Measurements from ENCODE around the gene ERBIN.
"Not testable (repeated sequence)": the region's sequence is repeated elsewhere in the genome, so short reads cannot be mapped to it uniquely, and the experiment has no call there.

Gene ERBIN, protein sequence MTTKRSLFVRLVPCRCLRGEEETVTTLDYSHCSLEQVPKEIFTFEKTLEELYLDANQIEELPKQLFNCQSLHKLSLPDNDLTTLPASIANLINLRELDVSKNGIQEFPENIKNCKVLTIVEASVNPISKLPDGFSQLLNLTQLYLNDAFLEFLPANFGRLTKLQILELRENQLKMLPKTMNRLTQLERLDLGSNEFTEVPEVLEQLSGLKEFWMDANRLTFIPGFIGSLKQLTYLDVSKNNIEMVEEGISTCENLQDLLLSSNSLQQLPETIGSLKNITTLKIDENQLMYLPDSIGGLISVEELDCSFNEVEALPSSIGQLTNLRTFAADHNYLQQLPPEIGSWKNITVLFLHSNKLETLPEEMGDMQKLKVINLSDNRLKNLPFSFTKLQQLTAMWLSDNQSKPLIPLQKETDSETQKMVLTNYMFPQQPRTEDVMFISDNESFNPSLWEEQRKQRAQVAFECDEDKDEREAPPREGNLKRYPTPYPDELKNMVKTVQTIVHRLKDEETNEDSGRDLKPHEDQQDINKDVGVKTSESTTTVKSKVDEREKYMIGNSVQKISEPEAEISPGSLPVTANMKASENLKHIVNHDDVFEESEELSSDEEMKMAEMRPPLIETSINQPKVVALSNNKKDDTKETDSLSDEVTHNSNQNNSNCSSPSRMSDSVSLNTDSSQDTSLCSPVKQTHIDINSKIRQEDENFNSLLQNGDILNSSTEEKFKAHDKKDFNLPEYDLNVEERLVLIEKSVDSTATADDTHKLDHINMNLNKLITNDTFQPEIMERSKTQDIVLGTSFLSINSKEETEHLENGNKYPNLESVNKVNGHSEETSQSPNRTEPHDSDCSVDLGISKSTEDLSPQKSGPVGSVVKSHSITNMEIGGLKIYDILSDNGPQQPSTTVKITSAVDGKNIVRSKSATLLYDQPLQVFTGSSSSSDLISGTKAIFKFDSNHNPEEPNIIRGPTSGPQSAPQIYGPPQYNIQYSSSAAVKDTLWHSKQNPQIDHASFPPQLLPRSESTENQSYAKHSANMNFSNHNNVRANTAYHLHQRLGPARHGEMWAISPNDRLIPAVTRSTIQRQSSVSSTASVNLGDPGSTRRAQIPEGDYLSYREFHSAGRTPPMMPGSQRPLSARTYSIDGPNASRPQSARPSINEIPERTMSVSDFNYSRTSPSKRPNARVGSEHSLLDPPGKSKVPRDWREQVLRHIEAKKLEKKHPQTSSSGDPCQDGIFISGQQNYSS (N-terminal part only)

DNA sequence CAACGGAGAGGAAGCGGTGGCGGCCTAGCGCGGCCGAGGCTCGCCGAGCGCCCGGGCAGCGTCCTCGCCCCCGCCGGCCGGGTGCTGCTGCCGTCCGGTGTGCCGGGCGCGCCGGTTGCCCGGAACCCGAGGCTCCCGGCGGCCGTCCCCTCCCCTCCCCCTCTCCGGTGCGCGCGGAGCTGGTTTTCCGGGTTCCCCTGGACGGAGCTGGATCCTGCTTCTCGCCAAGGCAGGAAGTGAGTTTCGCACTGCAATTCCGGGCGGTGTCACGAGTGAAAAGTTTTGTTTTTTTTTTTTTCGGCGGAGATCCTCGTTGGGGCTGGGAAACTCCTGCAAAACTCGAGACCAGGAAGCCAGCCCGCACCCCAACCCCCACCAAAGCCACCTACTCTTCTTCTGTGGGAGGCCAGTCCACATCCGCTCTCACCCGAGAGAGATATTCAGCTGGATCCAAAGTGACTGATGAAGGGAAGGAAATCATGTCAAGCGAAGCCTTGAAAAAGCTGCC lies at the start of gene ERBIN:
Gene ERBIN (plus strand): TSS at position 300 of the 508 bp plus-strand sequence. CDS start 66,144 bp downstream, outside the sequence.
- peak; percentile 66 for DNase-seq

DNA sequence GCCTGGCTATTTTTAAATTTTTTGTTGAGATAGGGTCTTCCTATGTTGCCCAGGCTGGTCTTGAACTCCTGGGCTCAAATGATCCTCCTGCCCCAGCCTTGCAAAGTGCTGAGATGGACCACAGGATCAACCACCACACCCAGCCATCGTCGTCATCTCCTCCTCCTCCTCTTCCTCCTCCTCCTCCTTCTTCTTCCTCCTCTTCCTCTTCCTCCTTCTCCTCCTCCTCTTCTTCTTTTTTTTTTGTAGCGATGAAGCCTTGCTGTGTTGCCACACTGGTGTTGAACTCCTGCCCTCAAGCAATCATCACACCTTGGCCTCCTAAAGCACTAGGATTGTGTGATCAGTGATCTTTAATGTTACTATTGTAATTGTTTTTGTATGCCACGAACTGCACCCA lies 49.4 kb upstream of the ERBIN start:
- DNase-seq: no peak

DNA sequence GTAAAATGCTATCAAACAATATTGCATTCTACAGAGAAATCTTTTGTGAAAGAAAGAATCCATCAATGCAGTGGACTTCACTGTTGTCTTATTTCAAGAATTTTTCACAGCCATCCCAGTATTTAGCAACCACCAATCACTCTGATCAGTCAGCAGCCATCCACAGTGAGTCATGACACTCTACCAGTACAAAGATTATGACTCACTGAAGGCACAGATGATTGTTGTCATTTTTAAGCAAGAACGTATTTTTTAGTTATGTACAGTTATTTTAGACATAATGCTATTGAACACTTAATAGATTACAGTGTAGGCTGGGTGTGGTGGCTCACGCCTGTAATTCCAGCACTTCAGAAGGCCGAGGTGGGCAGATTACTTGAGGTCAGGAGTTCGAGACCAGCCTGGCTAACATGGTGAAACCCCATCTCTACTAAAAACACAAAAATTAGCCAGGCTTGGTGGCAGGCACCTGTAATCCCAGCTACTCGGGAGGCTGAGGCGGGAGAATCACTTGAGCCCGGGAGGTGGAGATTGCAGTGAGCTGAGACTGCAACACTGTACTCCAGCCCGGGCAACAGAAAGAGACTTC lies 46.6 kb upstream of the ERBIN start:
- peak; percentile 22 for DNase-seq

- DNase-seq: no peak
Observed at GRCh38 chr5:65880496-65881072, 45.8 kb upstream of the ERBIN start.

DNA sequence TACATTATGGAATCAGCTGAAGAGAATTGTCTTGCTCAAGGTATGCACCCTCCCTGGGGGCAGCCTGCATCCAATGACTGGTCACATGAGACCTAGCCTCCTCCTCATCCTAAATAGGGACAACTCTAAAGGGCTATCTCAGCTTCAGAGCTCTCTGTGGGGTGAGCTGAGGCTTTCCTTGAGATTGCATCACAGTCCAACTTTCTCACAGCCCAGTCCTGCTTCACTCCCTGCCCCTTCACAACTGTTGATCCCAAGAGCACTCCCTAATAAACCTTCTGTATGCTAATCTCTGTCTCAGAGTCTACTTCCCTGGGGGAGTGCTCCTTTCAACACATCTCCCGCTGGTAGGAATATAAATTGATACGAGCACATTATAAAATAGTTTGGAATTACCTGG lies 44.1 kb upstream of the ERBIN start:
- no peak for DNase-seq

- no peak for DNase-seq
Observed at GRCh38 chr5:65883461-65883860, 42.9 kb upstream of the ERBIN start.

DNA sequence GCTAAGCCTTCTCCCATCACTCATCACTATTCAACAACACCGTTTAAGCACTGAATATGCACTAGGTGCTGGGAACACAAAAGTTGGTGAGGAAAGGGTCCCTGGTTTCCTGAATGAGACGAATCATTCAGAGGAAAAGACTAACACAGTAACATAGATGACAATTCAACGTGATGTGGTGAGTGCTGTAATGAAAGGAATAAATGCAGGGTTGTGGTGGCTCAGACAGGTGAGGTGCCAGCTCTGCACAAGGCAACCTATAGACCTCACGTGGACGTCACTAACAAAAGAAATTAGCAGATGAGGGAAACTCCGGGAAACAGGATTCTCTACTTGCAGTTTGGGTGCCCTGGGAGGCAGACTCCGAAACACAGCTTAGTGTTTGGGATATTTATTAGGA lies 40.0 kb upstream of the ERBIN start:
- no peak for DNase-seq

GRCh38 chr5:65892024-65892423 lies 34.4 kb upstream of the ERBIN start:
- DNase-seq: not testable (repeated sequence)

- no peak for DNase-seq
Observed at GRCh38 chr5:65892801-65893200, 33.6 kb upstream of the ERBIN start.

GRCh38 chr5:65893749-65894430 lies 32.5 kb upstream of the ERBIN start:
- DNase-seq: no peak

GRCh38 chr5:65895891-65896290 lies 30.5 kb upstream of the ERBIN start:
- no peak for DNase-seq

GRCh38 chr5:65900746-65901145 lies 25.6 kb upstream of the ERBIN start:
- no peak for DNase-seq

DNA sequence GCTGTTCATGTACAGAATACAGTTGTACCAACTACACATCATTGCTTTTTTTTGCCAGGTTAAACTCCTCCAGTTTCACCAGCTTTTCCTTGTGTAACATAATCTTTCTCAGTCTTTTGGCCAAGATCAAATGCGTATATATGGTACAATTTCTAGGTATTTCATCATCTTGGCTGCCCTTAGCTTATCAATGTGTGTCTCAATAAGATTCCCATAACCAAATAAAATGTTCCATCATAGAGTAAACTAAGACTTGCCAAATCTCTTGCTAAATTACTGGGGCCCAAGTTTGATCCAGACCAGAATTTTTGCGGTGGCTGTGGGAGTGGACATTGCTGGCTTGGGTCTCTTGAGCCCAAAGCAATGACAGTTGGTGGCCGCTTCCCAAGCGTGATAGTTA lies 24.3 kb upstream of the ERBIN start:
- DNase-seq: no peak

DNA sequence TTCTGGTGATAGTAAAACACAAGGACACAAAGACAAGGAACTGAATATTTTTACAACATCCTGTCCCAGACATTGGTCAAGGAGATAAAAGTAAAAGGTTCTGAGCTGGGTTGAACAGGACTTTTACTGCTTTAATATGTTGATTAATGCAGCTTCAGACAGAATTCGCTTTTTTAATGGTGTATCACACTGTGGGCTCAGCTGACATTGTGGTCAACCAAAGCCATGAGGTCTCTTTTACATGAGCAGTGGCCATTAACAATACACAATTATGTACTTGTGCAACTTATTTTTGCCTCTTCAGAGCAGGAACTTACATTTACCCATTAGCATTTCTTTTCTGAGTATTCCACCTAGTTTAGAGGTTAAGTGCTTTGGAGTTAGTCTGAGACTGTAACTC lies 22.8 kb upstream of the ERBIN start:
- no peak for DNase-seq

DNA sequence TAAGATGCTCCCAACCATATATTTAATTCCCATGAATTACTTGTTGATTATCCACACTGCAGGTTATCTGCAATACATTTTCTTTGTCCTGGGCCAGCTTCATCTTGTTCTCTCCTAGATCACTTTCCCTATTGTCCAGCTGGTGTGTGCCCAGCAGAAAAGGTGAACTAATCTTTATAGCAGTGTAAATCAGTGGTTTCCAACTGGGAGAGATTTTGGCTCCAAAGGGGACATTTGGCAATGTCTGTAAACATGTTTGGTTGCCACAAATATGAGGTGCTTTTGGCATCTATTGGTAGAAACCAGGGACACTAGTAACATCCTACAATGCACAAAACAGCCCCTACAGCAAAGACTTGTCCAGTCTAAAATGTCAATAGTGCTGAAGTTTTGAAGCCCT lies 20.1 kb upstream of the ERBIN start:
- no peak for DNase-seq

DNA sequence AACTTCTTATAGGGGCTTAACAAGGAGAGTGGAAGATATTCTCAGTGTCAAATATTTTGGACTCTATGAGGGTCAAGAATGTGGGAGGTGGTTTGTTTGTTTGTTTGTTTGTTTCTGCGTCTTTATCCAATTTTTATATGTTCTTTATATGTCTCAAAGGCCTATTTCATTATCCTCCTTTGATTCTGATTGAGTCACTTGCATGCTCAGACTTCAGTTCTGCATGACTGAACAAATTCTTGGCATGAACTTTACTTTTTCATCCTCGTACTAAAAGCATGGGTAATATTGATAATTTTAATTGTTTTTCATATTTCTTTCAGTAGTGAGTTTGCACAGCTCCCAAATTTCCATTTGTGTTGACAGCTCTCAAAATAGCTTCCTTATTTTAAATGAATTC lies 19.2 kb upstream of the ERBIN start:
- DNase-seq: no peak

DNA sequence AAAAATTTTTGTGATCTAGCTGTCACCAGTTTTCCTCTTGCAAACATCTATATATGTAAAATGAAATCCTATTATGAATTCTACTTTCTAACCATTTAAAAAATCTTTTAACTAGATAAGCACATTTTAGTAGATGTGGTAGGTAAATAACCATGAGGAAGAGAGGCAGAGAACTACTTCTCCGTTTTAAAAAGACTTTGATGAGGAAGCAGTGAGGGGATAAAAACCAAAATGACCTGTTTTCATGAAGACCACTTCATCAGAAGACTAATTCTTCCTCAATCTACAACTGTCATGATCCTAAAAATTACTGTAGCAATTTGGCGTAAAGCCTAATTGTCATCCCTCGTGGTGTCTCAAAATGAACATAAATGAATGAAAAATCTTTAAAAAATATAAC lies 15.7 kb upstream of the ERBIN start:
- DNase-seq: no peak

DNA sequence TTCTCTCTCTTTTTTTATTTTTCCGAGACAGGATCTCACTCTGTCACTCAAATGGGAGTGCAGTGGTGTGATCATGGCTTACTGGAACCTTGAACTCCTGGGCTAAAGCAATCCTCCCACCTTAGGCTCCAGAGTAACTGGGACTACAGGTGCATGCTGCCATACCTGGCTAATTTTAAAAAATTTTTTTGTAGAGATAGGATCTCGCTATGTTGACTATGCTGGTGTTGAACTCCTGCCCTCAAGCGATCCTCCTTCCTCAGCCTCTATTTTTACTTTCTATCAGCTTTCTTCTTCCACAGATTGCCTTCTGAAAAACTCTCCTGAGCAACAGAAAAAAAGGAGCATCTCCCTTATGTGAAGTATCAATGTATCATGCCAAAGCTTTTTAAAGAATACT lies 14.1 kb upstream of the ERBIN start:
- DNase-seq: no peak

DNA sequence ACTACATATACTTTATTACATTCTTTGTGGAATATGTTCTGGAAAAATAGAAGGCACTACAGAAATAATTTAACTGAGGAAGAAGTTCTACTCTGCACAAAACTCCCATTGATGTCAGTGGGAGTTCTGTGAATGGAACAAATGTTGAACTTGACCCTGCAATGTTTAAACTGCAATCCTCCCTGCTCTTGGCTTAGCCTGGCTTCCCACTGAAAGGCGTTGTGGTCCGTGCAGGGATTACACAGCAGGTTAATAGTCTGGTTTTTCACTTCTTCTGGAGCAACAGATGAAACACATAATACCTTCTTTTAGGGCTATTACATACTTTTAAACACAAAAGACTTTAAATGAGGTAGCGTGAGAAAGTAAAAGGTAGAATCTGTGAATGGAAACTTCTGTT lies 12.9 kb upstream of the ERBIN start:
- DNase-seq: no peak

GRCh38 chr5:65914641-65915196 lies 11.7 kb upstream of the ERBIN start:
- no peak for DNase-seq

GRCh38 chr5:65915661-65916060 lies 10.7 kb upstream of the ERBIN start:
- DNase-seq: not testable (repeated sequence)

All from stimulated activated CD4-positive, alpha-beta T cell treated with anti-CD3 and anti-CD28 coated beads, Interleukin-1b, Interleukin-23, amount 100 ng/mL, for 48 hours (primary cell).